ENCODE measurements around the gene RAB3GAP2.
A peak's percentile ranks its signal among the peaks of the same experiment; 100 is the strongest.
"Not testable (repeated sequence)": the region's sequence is repeated elsewhere in the genome, so short reads cannot be mapped to it uniquely, and the experiment has no call there.

RAB3GAP2 gene

DNA sequence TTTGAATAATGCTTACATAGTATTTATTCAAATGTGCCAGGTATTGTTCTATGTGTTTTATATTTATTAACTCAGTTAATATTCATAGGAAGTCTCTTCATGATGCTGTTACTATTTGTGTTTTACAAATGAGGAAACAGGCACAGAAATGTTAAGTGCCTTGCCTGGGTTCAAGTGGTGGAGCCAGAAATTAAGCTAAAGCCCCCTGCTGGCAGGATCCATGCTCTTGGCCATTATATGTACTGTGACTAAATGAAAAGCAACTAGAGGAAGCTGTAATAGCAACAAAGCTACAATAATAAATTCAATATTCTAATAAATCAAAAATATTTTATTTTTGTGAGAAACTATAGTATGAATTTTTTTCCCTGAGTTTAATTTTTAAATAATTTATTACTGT lies 148.4 kb downstream of the RAB3GAP2 start:
- Histone ChIP-seq H3K27me3 (ENCODE audit: insufficient read depth, insufficient read length) (no peaks in the 10 kb centered on the region), H3K4me3 (ENCODE audit: insufficient read length, low read depth) (no peak overlapping the region), H3K36me3 (ENCODE audit: insufficient read depth, insufficient read length, low read length) (peaks cover 32% of the 10 kb centered on the region), H3K4me1 (ENCODE audit: insufficient read depth, insufficient read length) (no peaks in the 10 kb centered on the region), H3K9me3 (ENCODE audit: insufficient read depth, low read length) (no peaks in the 10 kb centered on the region), H3K9ac (ENCODE audit: insufficient read length, low read depth) (no peak overlapping the region)
- DNase-seq (ENCODE audit: low read depth, low spot score) = no peak
- TF ChIP-seq SUZ12 (IDR thresholded peaks at IDR 0.05; ENCODE audit: extremely low read depth, insufficient read depth, insufficient read length) (no peak), ZNF274 (IDR thresholded peaks at IDR 0.05; ENCODE audit: low read depth, low read length) (no peak), YY1 (IDR thresholded peaks at IDR 0.05; ENCODE audit: insufficient read depth, insufficient read length) (no peak)

DNA sequence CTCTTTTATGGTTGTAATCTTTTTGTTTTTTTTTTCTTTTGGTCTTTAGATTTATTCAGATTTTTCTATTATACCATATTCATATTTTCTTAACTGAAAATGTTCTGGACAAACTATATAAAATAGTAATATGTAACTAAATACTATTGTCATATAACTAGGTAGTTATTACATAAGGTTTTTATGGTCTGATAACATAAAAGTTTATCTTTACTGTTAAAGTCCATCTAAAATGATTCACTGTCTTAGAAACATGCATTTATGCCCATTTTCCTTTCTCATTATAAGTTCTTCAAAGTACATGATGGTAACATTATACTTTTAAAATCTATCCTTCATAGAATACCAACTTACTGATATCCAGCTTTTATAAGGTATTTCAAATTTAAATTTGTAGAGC lies 149.2 kb downstream of the RAB3GAP2 start:
- no peak for DNase-seq (ENCODE audit: low read depth, low spot score)
- H3K9me3 ChIP-seq (ENCODE audit: insufficient read depth, low read length) = no peaks in the 10 kb centered on the region
- peaks cover 26% of the 10 kb centered on the region for H3K36me3 ChIP-seq (ENCODE audit: insufficient read depth, insufficient read length, low read length)
- H3K4me3 ChIP-seq (ENCODE audit: insufficient read length, low read depth) = no peak overlapping the region
- H3K9ac ChIP-seq (ENCODE audit: insufficient read length, low read depth) = no peak overlapping the region
- H3K4me1 ChIP-seq (ENCODE audit: insufficient read depth, insufficient read length) = no peaks in the 10 kb centered on the region
- TF ChIP-seq YY1 (IDR thresholded peaks at IDR 0.05; ENCODE audit: insufficient read depth, insufficient read length) (no peak), SUZ12 (IDR thresholded peaks at IDR 0.05; ENCODE audit: extremely low read depth, insufficient read depth, insufficient read length) (no peak), ZNF274 (IDR thresholded peaks at IDR 0.05; ENCODE audit: low read depth, low read length) (no peak)
- H3K27me3 ChIP-seq (ENCODE audit: insufficient read depth, insufficient read length) = no peaks in the 10 kb centered on the region

DNA sequence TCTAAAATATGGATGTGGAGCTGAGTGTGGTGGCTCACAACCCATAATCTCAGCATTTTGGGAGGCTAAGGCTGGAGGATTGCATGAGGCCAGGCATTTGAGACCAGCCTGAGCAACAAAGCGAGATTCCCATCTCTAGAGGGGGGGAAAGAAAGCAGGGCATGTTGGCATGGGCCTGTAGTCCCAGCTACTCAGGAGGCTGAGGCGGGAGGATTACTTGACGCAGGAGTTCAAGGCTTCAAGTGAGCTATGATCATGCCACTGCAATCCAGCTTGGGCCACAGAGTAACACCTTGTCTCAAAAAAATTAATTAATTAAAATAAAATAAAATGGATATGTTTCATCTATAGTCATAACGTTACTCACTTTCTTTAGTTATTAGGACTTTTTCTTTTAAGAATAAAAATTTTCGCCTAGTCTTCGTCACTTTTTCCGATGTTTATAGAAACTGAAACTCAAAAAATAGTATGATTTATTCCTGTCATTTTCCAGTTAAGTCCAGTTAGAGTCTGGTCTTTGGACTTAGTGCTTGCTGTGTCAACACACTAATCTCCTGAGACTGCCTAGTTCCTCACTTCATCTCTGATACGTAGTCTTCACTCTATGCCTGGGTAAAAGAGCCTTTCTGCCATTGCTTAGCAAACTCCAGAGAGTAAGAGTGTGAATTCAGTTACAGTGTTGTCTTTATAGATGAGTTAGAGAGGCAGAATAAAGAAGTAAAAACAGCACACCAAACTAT lies 150.3 kb downstream of the RAB3GAP2 start:
- H3K9ac ChIP-seq (ENCODE audit: insufficient read length, low read depth) = no peak overlapping the region
- H3K9me3 ChIP-seq (ENCODE audit: insufficient read depth, low read length) = no peaks in the 10 kb centered on the region
- H3K4me3 ChIP-seq (ENCODE audit: insufficient read length, low read depth) = no peak overlapping the region
- H3K36me3 ChIP-seq (ENCODE audit: insufficient read depth, insufficient read length, low read length) = peaks cover 22% of the 10 kb centered on the region
- no peaks in the 10 kb centered on the region for H3K4me1 ChIP-seq (ENCODE audit: insufficient read depth, insufficient read length)
- no peaks in the 10 kb centered on the region for H3K27me3 ChIP-seq (ENCODE audit: insufficient read depth, insufficient read length)
- TF ChIP-seq YY1 (IDR thresholded peaks at IDR 0.05; ENCODE audit: insufficient read depth, insufficient read length) = no peak
- TF ChIP-seq ZNF274 (IDR thresholded peaks at IDR 0.05; ENCODE audit: low read depth, low read length) = no peak
- TF ChIP-seq SUZ12 (IDR thresholded peaks at IDR 0.05; ENCODE audit: extremely low read depth, insufficient read depth, insufficient read length) = no peak
- no peak for DNase-seq (ENCODE audit: low read depth, low spot score)

DNA sequence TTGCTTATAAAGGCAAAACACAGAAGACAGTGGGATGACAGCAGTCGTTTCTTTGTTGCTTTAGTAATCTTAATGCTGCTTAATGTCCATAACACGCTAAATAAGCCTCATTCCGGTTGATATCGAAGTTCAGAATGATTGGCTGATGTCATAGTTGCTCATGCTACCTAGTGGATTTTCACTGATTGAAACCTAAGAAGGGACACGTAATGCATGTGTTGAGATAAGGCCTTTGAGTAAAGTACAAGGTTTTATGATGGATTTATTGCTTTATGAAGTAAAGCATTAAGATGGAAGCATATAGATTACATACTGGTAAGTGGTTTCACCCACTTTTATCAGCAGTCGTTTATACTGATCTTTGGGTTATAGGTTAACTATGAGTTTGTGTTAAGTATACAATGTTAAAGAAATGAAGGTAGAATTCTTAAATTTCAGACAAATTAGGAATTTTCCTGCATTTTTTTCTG lies 153.2 kb downstream of the RAB3GAP2 start:
- DNase-seq (ENCODE audit: low read depth, low spot score) = no peak
- H3K36me3 ChIP-seq (ENCODE audit: insufficient read depth, insufficient read length, low read length) = peaks cover 34% of the 10 kb centered on the region

DNA sequence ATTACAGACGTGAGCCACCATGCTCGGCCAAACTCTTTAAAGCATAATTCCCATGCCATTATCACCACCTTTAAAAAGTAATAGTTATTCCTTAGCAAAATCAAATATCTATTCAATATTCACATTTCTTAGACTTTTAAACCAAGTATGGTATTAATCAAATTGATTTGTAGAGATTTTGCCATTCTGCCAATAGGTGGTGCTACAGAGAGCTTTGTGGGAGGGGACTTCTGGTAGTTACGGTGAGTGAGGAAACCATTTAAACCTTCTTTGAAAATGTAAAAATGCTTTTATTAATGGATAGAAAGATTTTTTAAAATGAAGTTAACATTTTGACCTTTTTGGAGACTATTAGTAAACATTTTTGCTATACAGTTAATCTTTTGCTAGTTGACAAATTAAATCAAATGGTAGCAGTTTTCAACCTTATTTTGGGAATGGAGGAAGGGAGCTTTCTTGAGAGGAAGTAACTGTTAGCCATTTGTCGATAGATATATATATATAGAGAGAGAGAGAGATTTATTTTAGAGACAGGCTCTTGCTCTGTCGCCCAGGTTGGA lies 159.0 kb downstream of the RAB3GAP2 start:
- DNase-seq (ENCODE audit: low read depth, low spot score) = peak; percentile 16
- TF ChIP-seq SUZ12 (IDR thresholded peaks at IDR 0.05; ENCODE audit: extremely low read depth, insufficient read depth, insufficient read length) (no peak), YY1 (IDR thresholded peaks at IDR 0.05; ENCODE audit: insufficient read depth, insufficient read length) (no peak), ZNF274 (IDR thresholded peaks at IDR 0.05; ENCODE audit: low read depth, low read length) (no peak)
- H3K4me3 ChIP-seq (ENCODE audit: insufficient read length, low read depth) = no peak overlapping the region
- no peak overlapping the region for H3K9ac ChIP-seq (ENCODE audit: insufficient read length, low read depth)
- peaks cover 68% of the 10 kb centered on the region for H3K36me3 ChIP-seq (ENCODE audit: insufficient read depth, insufficient read length, low read length)
- no peaks in the 10 kb centered on the region for H3K9me3 ChIP-seq (ENCODE audit: insufficient read depth, low read length)
- no peaks in the 10 kb centered on the region for H3K4me1 ChIP-seq (ENCODE audit: insufficient read depth, insufficient read length)
- no peaks in the 10 kb centered on the region for H3K27me3 ChIP-seq (ENCODE audit: insufficient read depth, insufficient read length)

More for the DNA sequence above, 153.2 kb downstream of the RAB3GAP2 start:
- H3K4me3 ChIP-seq (ENCODE audit: insufficient read length, low read depth) = no peak overlapping the region
- H3K4me1 ChIP-seq (ENCODE audit: insufficient read depth, insufficient read length) = no peaks in the 10 kb centered on the region
- no peaks in the 10 kb centered on the region for H3K9me3 ChIP-seq (ENCODE audit: insufficient read depth, low read length)
- H3K9ac ChIP-seq (ENCODE audit: insufficient read length, low read depth) = no peak overlapping the region
- H3K27me3 ChIP-seq (ENCODE audit: insufficient read depth, insufficient read length) = no peaks in the 10 kb centered on the region
- TF ChIP-seq SUZ12 (IDR thresholded peaks at IDR 0.05; ENCODE audit: extremely low read depth, insufficient read depth, insufficient read length) = no peak
- no peak for TF ChIP-seq ZNF274 (IDR thresholded peaks at IDR 0.05; ENCODE audit: low read depth, low read length)
- TF ChIP-seq YY1 (IDR thresholded peaks at IDR 0.05; ENCODE audit: insufficient read depth, insufficient read length) = no peak

DNA sequence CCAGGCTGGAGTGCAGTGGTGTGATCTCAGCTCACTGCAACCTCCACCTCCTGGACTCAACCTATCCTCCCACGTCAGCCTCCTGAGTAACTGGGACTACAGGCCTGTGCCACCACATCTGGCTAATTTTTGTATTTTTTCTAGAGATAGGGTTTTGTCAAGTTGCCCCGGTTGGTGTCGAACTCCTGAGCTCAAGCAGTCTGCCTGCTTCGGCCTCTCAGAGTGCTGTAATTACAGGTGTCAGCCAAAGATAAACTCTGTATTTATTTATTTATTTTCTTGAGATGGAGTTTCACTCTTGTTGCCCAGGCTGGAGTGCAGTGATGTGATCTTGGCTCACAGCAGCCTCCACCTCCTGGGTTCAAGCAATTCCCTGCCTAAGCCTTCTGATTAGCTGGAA lies 159.7 kb downstream of the RAB3GAP2 start:
- H3K4me3 ChIP-seq (ENCODE audit: insufficient read length, low read depth); H3K9ac ChIP-seq (ENCODE audit: insufficient read length, low read depth); H3K4me1 ChIP-seq (ENCODE audit: insufficient read depth, insufficient read length); H3K9me3 ChIP-seq (ENCODE audit: insufficient read depth, low read length); H3K27me3 ChIP-seq (ENCODE audit: insufficient read depth, insufficient read length); DNase-seq (ENCODE audit: low read depth, low spot score): not testable (repeated sequence)
- H3K36me3 ChIP-seq (ENCODE audit: insufficient read depth, insufficient read length, low read length) = peaks cover 69% of the 10 kb centered on the region

DNA sequence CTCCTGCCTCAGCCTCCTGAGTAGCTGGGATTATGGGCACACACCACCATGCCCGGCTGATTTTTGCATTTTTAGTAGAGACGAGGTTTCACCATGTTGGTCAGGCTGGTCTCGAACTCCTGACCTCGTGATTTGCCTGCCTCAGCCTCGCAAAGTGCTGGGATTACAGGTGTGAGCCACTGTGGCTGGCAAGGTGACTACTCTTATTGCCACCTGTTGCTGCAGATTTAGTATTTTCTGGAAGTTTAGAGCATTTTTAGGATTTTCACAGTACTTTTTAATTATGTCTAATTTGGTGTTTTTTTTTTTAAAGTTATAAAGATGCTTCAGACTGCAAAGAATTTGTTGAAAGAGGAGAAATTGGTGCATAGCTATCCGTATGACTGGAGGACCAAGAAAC lies 161.8 kb downstream of the RAB3GAP2 start:
- not testable (repeated sequence) for H3K4me1 ChIP-seq (ENCODE audit: insufficient read depth, insufficient read length); H3K9ac ChIP-seq (ENCODE audit: insufficient read length, low read depth); H3K4me3 ChIP-seq (ENCODE audit: insufficient read length, low read depth); DNase-seq (ENCODE audit: low read depth, low spot score); H3K9me3 ChIP-seq (ENCODE audit: insufficient read depth, low read length); H3K27me3 ChIP-seq (ENCODE audit: insufficient read depth, insufficient read length)
- H3K36me3 ChIP-seq (ENCODE audit: insufficient read depth, insufficient read length, low read length) = peaks cover 76% of the 10 kb centered on the region
